ENCODE measurements around the gene DISC1. TPM values are rescaled to one million over a fixed set of nuclear protein-coding genes. Genes with fewer than 3 reads are reported as not detected.

Gene DISC1
- total RNA-seq, 1 donor from 2014 or later, result 4.7 TPM

DNA sequence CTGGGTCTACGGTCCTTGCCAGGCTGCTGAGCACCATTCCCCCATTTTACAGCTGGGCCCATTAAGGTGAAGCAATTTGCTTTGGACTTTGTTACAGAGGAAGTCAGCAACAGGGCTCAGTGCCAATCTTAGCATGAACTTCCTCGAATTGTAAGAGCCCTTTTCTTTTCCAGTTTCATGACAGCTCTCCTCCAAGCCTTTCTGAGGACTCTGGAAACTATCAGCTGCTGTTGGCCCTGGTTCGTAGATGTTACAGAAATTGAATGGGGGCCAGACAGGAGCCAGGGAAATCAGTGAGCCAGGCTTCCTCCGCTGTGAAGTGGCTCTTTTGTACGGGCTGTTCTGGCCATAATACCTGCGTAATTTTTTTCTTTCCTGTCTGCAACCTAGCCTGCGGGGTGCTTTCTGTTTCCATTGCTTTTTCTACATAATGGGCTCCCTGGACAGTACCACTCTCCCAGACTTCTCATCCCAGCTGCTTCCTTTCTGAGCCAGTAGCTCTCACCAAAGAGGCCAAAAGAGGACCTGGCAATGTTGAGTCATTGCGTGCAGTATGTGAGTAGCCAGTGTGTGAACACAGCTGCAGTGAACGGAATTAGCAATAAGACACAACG is 386.3 kb downstream of the DISC1 start:
- peaks cover 8% of the 10 kb centered on the region for H3K27me3 Mint-ChIP-seq
- H3K36me3 Mint-ChIP-seq, result peaks cover 2% of the 10 kb centered on the region
- no peak for DNase-seq (ENCODE audit: extremely low spot score, unreplicated experiment)
- no peak overlapping the region for H3K27ac Mint-ChIP-seq
- no peaks in the 10 kb centered on the region for H3K9me3 Mint-ChIP-seq
- TF ChIP-seq, protein P1, sequence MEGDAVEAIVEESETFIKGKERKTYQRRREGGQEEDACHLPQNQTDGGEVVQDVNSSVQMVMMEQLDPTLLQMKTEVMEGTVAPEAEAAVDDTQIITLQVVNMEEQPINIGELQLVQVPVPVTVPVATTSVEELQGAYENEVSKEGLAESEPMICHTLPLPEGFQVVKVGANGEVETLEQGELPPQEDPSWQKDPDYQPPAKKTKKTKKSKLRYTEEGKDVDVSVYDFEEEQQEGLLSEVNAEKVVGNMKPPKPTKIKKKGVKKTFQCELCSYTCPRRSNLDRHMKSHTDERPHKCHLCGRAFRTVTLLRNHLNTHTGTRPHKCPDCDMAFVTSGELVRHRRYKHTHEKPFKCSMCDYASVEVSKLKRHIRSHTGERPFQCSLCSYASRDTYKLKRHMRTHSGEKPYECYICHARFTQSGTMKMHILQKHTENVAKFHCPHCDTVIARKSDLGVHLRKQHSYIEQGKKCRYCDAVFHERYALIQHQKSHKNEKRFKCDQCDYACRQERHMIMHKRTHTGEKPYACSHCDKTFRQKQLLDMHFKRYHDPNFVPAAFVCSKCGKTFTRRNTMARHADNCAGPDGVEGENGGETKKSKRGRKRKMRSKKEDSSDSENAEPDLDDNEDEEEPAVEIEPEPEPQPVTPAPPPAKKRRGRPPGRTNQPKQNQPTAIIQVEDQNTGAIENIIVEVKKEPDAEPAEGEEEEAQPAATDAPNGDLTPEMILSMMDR (conservative IDR thresholded peaks at IDR 0.05), result no peak
- no peak overlapping the region for H3K4me3 Mint-ChIP-seq
- peaks cover 16% of the 10 kb centered on the region for H3K4me1 Mint-ChIP-seq (ENCODE audit: unreplicated experiment)

DNA sequence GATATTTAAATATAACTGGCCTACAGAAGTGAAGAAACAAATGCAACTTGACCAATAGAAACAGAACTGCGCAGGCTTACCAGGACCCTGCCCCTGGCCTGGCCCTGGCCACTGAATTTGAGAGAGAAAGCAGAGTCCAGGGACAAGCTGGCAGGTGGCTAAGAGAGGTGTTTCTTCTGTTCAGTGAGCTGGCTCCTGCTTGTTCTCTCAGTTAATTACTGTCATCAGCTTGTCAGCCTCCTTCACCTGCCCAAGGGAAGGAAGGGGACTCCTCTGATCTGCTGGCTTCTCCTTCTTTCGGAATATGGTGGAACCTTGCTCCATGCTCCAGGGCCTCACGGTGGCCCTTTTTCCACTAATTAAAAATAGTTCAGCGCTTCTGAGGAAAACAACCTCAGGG is 388.4 kb downstream of the DISC1 start:
- H3K9me3 Mint-ChIP-seq, result no peaks in the 10 kb centered on the region

DNA sequence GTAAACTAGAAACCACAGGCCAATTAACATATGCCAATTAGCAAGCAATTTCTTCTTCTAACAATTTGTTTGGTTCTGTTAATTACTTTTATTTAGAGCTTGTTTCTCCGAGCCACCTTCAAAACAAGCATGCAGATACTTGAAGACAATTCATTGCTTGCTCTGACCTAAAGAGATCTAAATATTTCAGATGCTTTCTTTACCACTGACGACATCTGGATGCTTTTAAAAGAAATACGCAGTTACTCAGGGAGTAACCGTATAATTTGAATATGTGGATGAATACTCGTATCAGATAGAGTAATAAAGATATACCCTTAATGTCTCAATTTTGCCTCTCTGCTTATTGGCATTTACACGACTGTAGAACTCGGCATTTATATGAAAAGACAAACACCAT is 390.0 kb downstream of the DISC1 start:
- H3K27ac Mint-ChIP-seq, result no peak overlapping the region
- H3K4me3 Mint-ChIP-seq, result no peak overlapping the region
- DNase-seq (ENCODE audit: extremely low spot score, unreplicated experiment), result no peak
- no peaks in the 10 kb centered on the region for H3K9me3 Mint-ChIP-seq
- H3K36me3 Mint-ChIP-seq, result no peaks in the 10 kb centered on the region
- H3K4me1 Mint-ChIP-seq (ENCODE audit: unreplicated experiment), result peaks cover 24% of the 10 kb centered on the region
- H3K27me3 Mint-ChIP-seq, result peaks cover 12% of the 10 kb centered on the region
- TF ChIP-seq, protein P1 (conservative IDR thresholded peaks at IDR 0.05), result no peak

More for the DNA sequence above, 388.4 kb downstream of the DISC1 start:
- DNase-seq (ENCODE audit: extremely low spot score, unreplicated experiment), result no peak
- no peak overlapping the region for H3K4me3 Mint-ChIP-seq
- TF ChIP-seq, protein P1 (conservative IDR thresholded peaks at IDR 0.05), result no peak
- H3K36me3 Mint-ChIP-seq, result no peaks in the 10 kb centered on the region
- peaks cover 12% of the 10 kb centered on the region for H3K27me3 Mint-ChIP-seq
- no peak overlapping the region for H3K27ac Mint-ChIP-seq
- peaks cover 24% of the 10 kb centered on the region for H3K4me1 Mint-ChIP-seq (ENCODE audit: unreplicated experiment)

DNA sequence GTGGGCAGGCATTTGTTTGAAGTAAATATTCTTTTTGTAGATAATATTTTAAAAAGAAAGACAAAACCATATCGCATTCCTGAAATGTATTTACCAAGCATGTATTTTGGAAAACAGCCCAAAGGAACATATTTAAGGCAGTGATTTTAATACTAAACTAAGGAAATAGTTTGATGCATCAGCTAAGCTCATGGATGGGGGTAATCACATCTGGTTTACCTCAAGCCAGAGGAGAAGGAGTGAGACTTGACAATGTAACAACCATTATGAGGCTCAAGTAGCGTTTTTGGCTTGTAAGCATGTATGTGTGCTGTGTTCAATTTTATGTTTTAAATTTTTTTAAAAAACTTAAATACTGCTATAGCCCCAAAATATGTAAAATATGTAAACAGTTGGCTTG is 390.5 kb downstream of the DISC1 start:
- H3K9me3 Mint-ChIP-seq, result no peaks in the 10 kb centered on the region
- no peak for DNase-seq (ENCODE audit: extremely low spot score, unreplicated experiment)
- H3K4me3 Mint-ChIP-seq, result no peak overlapping the region
- no peaks in the 10 kb centered on the region for H3K36me3 Mint-ChIP-seq
- H3K27ac Mint-ChIP-seq, result no peak overlapping the region
- peaks cover 24% of the 10 kb centered on the region for H3K4me1 Mint-ChIP-seq (ENCODE audit: unreplicated experiment)
- TF ChIP-seq, protein P1 (conservative IDR thresholded peaks at IDR 0.05), result no peak
- H3K27me3 Mint-ChIP-seq, result peaks cover 12% of the 10 kb centered on the region

DNA sequence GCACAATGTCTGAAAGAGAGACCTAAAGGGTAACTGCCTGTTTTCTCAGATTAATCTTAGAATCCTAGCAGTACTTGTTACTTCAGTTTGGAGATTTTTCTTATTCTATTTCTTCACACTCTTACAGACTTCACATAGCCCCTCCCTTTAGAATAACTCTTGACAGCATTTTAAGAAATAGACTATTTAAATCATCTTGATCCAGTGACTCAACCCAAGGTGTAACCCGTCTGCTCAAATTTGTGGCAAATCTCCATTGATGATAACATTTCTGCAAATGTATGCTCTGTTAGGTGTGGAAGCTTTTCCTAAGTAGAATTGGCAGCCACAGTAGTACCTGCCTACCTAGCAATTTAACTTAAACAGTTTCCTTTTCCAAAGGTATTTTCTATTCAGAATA is 391.2 kb downstream of the DISC1 start:
- Mint-ChIP-seq H3K36me3 (no peaks in the 10 kb centered on the region), H3K4me1 (ENCODE audit: unreplicated experiment) (peaks cover 24% of the 10 kb centered on the region), H3K27ac (no peak overlapping the region), H3K4me3 (no peak overlapping the region), H3K27me3 (peaks cover 12% of the 10 kb centered on the region), H3K9me3 (no peaks in the 10 kb centered on the region)
- TF ChIP-seq, protein P1 (conservative IDR thresholded peaks at IDR 0.05), result no peak
- no peak for DNase-seq (ENCODE audit: extremely low spot score, unreplicated experiment)
